ENCODE measurements around the gene BCAS3. TPM values are rescaled to one million over a fixed set of nuclear protein-coding genes. Genes with fewer than 3 reads are reported as not detected.

Gene BCAS3
- total RNA-seq, 1 experiment from 2014 or later = 26.3 TPM

DNA sequence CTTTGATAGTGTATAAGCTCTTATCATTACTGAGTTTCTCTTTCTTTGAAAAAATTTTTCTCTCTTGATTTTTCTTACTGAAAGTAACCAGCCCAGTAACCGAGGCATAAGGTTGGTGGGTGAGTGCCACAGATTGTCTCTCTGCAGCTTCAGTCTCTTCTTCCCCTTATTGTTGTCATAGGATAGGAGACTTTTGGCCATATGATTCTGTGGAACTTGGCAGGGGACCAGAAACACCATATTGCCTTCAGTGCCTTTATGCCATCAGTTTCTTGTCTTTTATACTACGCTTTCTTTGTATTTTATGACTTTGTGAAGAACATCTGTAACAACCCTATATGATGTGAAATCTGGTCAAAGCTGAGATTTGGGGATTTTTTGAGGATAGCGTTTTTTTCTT lies 380.4 kb downstream of the BCAS3 start:
- H3K36me3 ChIP-seq (ENCODE audit: control insufficient read depth in 1 of 2, insufficient read depth in 2 of 2, low read length in 2 of 2) = no peaks in the 10 kb centered on the region
- POLR2A ChIA-PET = no interaction called here

GRCh38 chr17:61063528-61063927 lies 385.9 kb downstream of the BCAS3 start:
- TF ChIP-seq EGR1 (IDR thresholded peaks at IDR 0.05; ENCODE audit: low read depth) = no peak
- no peak for TF ChIP-seq RAD21 (IDR thresholded peaks at IDR 0.05; ENCODE audit: low read depth)
- no TSS peak for BruUV-seq (replicated peaks)

More for the DNA sequence above, 380.4 kb downstream of the BCAS3 start:
- Histone ChIP-seq H3K9me3 (ENCODE audit: control insufficient read depth in 1 of 2, insufficient read depth in 1 of 2, low read depth in 1 of 2, low read length in 2 of 2) (no peaks in the 10 kb centered on the region), H3K27ac (ENCODE audit: low read depth, low read length) (no peak overlapping the region), H3K4me2 (ENCODE audit: low read length) (no peak overlapping the region), H3K27me3 (ENCODE audit: insufficient read depth, low read length) (no peaks in the 10 kb centered on the region), H3K4me1 (ENCODE audit: control insufficient read depth in 1 of 2, insufficient read depth in 2 of 2, low read length in 2 of 2) (peaks cover 0 to 13% of the 10 kb centered on the region in 2 experiments; a peak in 2 of 4 replicates), H3K9me2 (ENCODE audit: insufficient read depth) (no peaks in the 10 kb centered on the region), H3K4me3 (replicated peaks in 1 of 2; ENCODE audit: low read depth in 1 of 2, low read length in 2 of 2) (no peak overlapping the region), H3K9ac (ENCODE audit: low read length) (no peak overlapping the region), H2AFZ (ENCODE audit: low read depth, low read length, poor library complexity, severe bottlenecking) (no peak overlapping the region), H4K20me1 (ENCODE audit: insufficient read depth) (no peaks in the 10 kb centered on the region), H3K79me2 (ENCODE audit: insufficient read depth, low read length) (no peaks in the 10 kb centered on the region)
- DNase-seq (ENCODE audit: low read depth, low spot score) (no peak), ATAC-seq (no peak)
- no TSS peak for BruUV-seq (replicated peaks)
- RAD21 ChIA-PET (ENCODE audit: low non-redundant PET in 1 of 2, low total read pairs in 2 of 2, uncharacterized antibody in 2 of 2, unreplicated experiment in 2 of 2) = no interaction called here
- intact Hi-C loops (cut with micrococcal nuclease) = no loop called here
- CTCF ChIA-PET = no interaction called here
- no peak for TF ChIP-seq SIN3A (IDR thresholded peaks at IDR 0.05; ENCODE audit: low read depth)

More at GRCh38 chr17:61063528-61063927, 385.9 kb downstream of the BCAS3 start:
- Histone ChIP-seq H2AFZ (ENCODE audit: low read depth, low read length, poor library complexity, severe bottlenecking) (no peak overlapping the region), H3K36me3 (ENCODE audit: control insufficient read depth in 1 of 2, insufficient read depth in 2 of 2, low read length in 2 of 2) (no peaks in the 10 kb centered on the region), H3K9me3 (ENCODE audit: control insufficient read depth in 1 of 2, insufficient read depth in 1 of 2, low read depth in 1 of 2, low read length in 2 of 2) (no peaks in the 10 kb centered on the region), H3K79me2 (ENCODE audit: insufficient read depth, low read length) (no peaks in the 10 kb centered on the region), H3K4me3 (replicated peaks in 1 of 2; ENCODE audit: low read depth in 1 of 2, low read length in 2 of 2) (no peak overlapping the region), H4K20me1 (ENCODE audit: insufficient read depth) (no peaks in the 10 kb centered on the region), H3K27me3 (ENCODE audit: insufficient read depth, low read length) (no peaks in the 10 kb centered on the region), H3K4me1 (ENCODE audit: control insufficient read depth in 1 of 2, insufficient read depth in 2 of 2, low read length in 2 of 2) (peaks cover 7 to 8% of the 10 kb centered on the region in 2 experiments; a peak in 3 of 4 replicates), H3K9ac (ENCODE audit: low read length) (no peak overlapping the region), H3K27ac (ENCODE audit: low read depth, low read length) (no peak overlapping the region), H3K4me2 (ENCODE audit: low read length) (no peak overlapping the region), H3K9me2 (ENCODE audit: insufficient read depth) (no peaks in the 10 kb centered on the region)
- POLR2A ChIA-PET = no interaction called here
- intact Hi-C loops (cut with micrococcal nuclease) = no loop called here
- ATAC-seq (no peak), DNase-seq (ENCODE audit: low read depth, low spot score) (no peak)
- RAD21 ChIA-PET (ENCODE audit: low non-redundant PET in 1 of 2, low total read pairs in 2 of 2, uncharacterized antibody in 2 of 2, unreplicated experiment in 2 of 2) = no interaction called here
- CTCF ChIA-PET = no interaction called here

Measured in HCT116 (cell line).